ENCODE data around the gene C16orf90.

GRCh38 chr16:3479654-3480216 is 15.6 kb downstream of the C16orf90 start:
- no peak for TF ChIP-seq CTCF (conservative IDR thresholded peaks at IDR 0.05; ENCODE audit: low read depth, low read length)
- TF ChIP-seq EZH2 (IDR thresholded peaks at IDR 0.05; ENCODE audit: low read length, unreplicated experiment) = no peak
- no peak for TF ChIP-seq EZH2phosphoT487 (IDR thresholded peaks at IDR 0.05; ENCODE audit: borderline replicate concordance, low read length)

Data from PC-3 (cell line).